Epithelial cell of esophagus (primary cell): ENCODE measurements around the gene THSD4.

Experiments used
- DNase-seq: peaks from one replicate; pipeline ENCODE4 v3.0.0; 2010; ENCODE audit warnings: low read depth
- H3K4me3 ChIP-seq: 2 replicates; pipeline ENCODE4 v1.5.1; 2011; ENCODE audit warnings: mild to moderate bottlenecking, low read length, control low read depth
- TF ChIP-seq, protein P1 (sequence below): IDR thresholded peaks from 2 replicates; pipeline ENCODE4 v1.5.1; 2011; ENCODE audit warnings: low read depth, mild to moderate bottlenecking, low read length, control low read depth, inconsistent platforms; ENCODE audit not compliant: insufficient read depth; ENCODE audit errors: missing control alignments

THSD4 gene

DNA sequence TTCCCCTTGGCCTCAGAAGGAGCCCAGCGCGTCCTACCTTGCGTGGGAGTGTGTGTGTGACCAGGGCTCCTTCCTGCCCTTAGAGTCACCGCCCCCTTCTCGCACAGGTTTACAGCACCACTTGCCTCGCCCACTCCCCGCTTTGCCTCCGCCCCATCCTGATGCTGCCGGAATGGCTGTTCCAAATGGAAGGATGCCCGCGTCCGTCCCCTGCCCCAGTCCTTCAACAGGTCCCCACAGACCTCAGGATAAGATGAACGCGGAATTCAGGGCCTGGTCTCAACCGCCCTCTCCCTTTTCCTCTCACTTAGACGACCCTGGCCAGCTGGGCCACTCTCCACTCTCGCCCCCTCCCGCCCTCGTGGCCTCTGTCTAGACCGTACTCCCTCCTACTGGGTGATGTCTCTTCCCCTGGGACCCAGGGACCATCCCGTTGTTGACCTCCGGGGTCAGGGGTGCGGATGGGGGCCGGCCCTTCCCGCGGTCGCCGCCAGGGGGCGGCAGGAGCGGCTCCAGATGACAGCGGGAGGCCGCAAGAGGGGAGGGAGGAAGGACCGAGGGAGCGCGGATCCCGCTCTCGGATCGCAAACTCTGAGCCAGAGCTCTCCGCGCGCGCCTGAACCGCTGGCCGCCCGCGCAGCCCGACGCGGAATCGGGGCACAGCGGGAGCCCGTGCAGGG is at the start of gene THSD4:
Gene THSD4, plus strand, starts transcription at position 585 of the 680 bp plus-strand sequence.
- DNase-seq, result peak; percentile 71
- TF ChIP-seq, protein P1, sequence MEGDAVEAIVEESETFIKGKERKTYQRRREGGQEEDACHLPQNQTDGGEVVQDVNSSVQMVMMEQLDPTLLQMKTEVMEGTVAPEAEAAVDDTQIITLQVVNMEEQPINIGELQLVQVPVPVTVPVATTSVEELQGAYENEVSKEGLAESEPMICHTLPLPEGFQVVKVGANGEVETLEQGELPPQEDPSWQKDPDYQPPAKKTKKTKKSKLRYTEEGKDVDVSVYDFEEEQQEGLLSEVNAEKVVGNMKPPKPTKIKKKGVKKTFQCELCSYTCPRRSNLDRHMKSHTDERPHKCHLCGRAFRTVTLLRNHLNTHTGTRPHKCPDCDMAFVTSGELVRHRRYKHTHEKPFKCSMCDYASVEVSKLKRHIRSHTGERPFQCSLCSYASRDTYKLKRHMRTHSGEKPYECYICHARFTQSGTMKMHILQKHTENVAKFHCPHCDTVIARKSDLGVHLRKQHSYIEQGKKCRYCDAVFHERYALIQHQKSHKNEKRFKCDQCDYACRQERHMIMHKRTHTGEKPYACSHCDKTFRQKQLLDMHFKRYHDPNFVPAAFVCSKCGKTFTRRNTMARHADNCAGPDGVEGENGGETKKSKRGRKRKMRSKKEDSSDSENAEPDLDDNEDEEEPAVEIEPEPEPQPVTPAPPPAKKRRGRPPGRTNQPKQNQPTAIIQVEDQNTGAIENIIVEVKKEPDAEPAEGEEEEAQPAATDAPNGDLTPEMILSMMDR, result peak; percentile 87
- H3K4me3 ChIP-seq, result peak within 1 kb of the TSS; percentile 65

DNA sequence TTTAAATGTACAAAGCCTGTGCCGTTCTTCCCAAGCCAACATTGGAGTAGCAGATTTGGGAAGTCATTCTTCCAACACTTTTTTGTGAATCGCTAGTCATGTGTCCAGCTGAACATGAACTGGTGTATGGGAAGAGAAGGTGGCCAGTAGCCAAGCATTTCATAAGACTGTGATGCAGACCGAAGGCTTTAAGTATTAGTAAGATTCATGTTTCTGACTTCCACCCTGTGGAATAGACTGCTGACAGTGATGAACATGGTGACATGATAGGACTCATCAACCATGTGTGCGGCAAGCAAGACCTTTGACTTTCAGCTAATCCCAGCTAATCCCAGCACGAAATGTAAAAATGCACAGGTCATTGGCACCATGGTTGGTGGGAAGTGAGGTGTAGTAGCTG is 48.3 kb upstream of the THSD4 start:
- peak; percentile 81 for DNase-seq
- TF ChIP-seq, protein P1, result no peak
- no peak overlapping the region for H3K4me3 ChIP-seq

DNA sequence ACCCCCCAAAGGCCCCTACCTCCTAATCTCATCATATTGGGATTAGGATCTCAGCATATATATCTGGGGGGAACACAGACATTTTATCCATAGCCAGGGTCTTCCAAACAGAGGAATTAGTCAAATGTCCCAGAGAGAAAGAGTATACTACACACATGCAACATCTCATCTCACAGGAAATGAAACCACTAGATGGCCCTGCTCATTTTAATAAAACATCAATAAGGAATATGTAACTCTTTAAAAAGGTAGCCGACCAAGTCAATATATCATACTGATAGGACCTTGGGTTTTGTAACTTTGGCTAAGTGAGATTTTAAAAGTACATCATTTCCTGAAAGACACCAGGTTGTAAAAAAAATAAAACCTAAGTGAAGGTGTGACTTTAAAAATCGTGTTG is 45.6 kb upstream of the THSD4 start:
- no peak for DNase-seq
- no peak overlapping the region for H3K4me3 ChIP-seq
- TF ChIP-seq, protein P1, result no peak

DNA sequence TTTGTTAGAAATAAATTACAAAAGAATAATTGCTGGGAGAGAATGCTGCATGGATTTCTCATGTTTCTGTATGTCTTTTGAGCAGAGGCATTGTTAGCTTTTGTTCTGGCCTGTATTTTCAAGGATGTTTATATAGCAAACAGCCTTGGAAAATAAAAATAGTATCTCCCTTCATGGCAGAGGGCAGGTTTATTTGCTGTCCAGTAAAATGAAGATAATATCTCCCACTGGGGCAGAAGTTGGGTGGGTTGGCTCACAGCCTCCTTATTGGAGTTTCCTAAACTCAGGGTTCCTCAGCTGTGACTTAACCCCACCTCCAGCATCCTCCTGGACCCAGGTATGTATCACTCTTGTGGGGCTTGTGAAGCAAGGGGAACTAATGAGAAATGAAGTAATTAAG is 43.7 kb upstream of the THSD4 start:
- TF ChIP-seq, protein P1, result no peak
- no peak for DNase-seq

DNA sequence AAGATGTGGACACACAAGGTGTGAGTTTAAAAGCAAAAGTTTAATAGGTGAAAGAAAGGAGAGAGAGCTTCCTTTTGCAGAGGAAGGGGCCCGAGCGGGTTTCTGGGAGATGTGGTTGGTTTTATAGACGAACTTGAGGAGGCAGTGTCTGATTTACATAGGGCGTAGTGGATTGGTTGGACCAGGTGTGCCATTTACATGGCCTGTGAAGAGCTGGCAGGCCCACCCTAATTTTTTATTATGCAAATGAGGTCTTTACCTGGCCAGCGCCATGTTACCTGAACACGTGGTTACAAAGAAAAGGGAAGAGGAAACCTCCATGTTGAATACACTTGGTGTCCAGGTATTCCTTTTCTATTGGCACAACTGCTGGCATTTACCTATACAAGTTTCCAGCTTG is 42.8 kb upstream of the THSD4 start:
- DNase-seq, result no peak
- TF ChIP-seq, protein P1, result no peak
- no peak overlapping the region for H3K4me3 ChIP-seq

More for the DNA sequence above, 43.7 kb upstream of the THSD4 start:
- H3K4me3 ChIP-seq, result no peak overlapping the region

DNA sequence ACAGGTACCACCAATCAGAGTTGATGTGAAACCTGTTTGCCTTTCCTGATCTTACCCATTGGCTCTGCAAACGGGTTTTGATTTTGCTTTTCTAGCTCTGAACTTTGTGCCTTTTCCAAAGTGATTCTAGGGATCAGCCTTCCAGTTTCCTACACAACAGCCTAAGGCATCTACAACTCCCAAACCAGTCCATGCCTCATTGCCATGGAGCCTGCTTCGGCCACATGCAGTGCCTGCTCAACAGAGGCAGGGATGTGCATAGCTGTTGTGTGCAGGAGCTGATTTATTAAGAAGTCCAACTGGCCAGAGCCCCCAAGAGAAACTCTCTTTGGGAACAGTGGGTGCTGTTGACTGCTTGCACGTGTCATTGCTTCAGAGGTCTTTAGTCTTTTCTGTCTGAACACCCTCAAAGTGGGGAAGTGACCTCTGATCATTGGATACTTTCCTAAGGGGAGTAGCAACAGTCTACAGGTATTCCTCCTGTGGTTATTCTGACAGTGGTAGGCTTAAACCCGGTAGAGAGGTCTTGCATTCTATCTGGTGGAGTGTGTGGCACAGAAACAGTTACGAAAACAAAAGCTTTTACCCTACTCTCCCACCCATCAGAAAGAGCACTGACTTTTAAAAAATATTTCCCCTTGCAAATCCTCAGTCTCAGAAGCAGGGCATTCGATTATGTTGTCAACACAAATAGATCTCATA is 36.6 kb upstream of the THSD4 start:
- no peak overlapping the region for H3K4me3 ChIP-seq
- TF ChIP-seq, protein P1, result no peak
- DNase-seq, result no peak
